ENCODE measurements around the gene TBC1D16. TPM values are rescaled to one million over a fixed set of nuclear protein-coding genes. Genes with fewer than 3 reads are reported as not detected.

Gene TBC1D16
- total and polyA plus RNA-seq, 10 of the 15 experiments (the other 5 are each of a cell fraction or from before 2014, with no cell fraction given), result 0.01 to 0.13 (median 0.06) TPM; not detected in 3

- ChIA-PET SMC1A (ENCODE audit: uncharacterized antibody, unreplicated experiment) (no interaction called here), RAD21 (ENCODE audit: unreplicated experiment) (no interaction called here), CTCF (interaction anchor here (1.4 kb wide), 1 partner anchor 121 kb away, joined by 3 read pairs; no protein-coding TSS in a partner anchor), POLR2A (no interaction called here)
- Histone ChIP-seq H2AFZ (ENCODE audit: control insufficient read depth, low read depth, low read length) (no peak overlapping the region), H4K20me1 (ENCODE audit: control insufficient read depth, insufficient read depth) (no peaks in the 10 kb centered on the region), H3K27ac (ENCODE audit: control insufficient read depth, insufficient read depth) (no peak overlapping the region), H3K4me1 (ENCODE audit: control insufficient read depth, insufficient read depth, low read length) (no peaks in the 10 kb centered on the region), H3K9ac (ENCODE audit: control insufficient read depth, insufficient read depth, low read length) (no peak overlapping the region), H3K27me3 (replicated peaks in 1 of 2; ENCODE audit: control insufficient read depth in 2 of 2, insufficient read depth in 2 of 2, low read length in 1 of 2) (peaks cover 0 to 1% of the 10 kb centered on the region in 2 experiments; a peak in 1 of 4 replicates), H3K4me3 (no peak overlapping the region), H3K36me3 (ENCODE audit: control insufficient read depth in 2 of 2, insufficient read depth in 2 of 2, low read length in 1 of 2) (no peaks in the 10 kb centered on the region), H3K79me2 (ENCODE audit: control insufficient read depth, insufficient read depth, low read length) (no peaks in the 10 kb centered on the region), H3K9me3 (replicated peaks; ENCODE audit: control insufficient read depth, insufficient read depth, low read length) (no peaks in the 10 kb centered on the region), H3K4me2 (ENCODE audit: control insufficient read depth, insufficient read depth) (no peak overlapping the region)
- BruUV-seq (replicated peaks), result no TSS peak
- in situ Hi-C loops (cut with MboI) (no loop called here), intact Hi-C loops (cut with micrococcal nuclease; ENCODE audit: unreplicated experiment) (no loop called here)
- 25% methylated on average over 3 of the region's 3 CpGs for WGBS (ENCODE audit: insufficient coverage, insufficient replicate concordance, low lambda C conversion rate, missing lambda C conversion rate)
- FAIRE-seq (no peak), ATAC-seq (no peak), DNase-seq (ENCODE audit: low read depth, low spot score) (no peak)
- TF ChIP-seq IKZF2 (IDR thresholded peaks at IDR 0.05) (no peak), RELB (IDR thresholded peaks at IDR 0.05; ENCODE audit: low read depth) (no peak), SMAD1 (IDR thresholded peaks at IDR 0.05; ENCODE audit: low read depth, partially characterized antibody) (no peak), ETV6 (conservative IDR thresholded peaks at IDR 0.05 in 1 of 2, IDR thresholded peaks at IDR 0.05 in 1 of 2; ENCODE audit: borderline replicate concordance in 1 of 2, low read depth in 1 of 2) (no peak), CBFB (IDR thresholded peaks at IDR 0.05; ENCODE audit: low read depth) (no peak), ASH2L (IDR thresholded peaks at IDR 0.05; ENCODE audit: borderline replicate concordance, low read depth) (no peak), LARP7 (IDR thresholded peaks at IDR 0.05) (no peak), BACH1 (IDR thresholded peaks at IDR 0.05; ENCODE audit: borderline replicate concordance) (no peak), HDGF (IDR thresholded peaks at IDR 0.05) (no peak)
Measured at GRCh38 chr17:79966681-79967080, 69.0 kb downstream of the TBC1D16 start.

Data from GM12878 (cell line).